ENCODE data around the gene PRAME. TPM values are rescaled to one million over a fixed set of nuclear protein-coding genes. Genes with fewer than 3 reads are reported as not detected.
"Not testable (repeated sequence)": the region's sequence is repeated elsewhere in the genome, so short reads cannot be mapped to it uniquely, and the experiment has no call there.

Gene PRAME
- total RNA-seq, 1 experiment from 2014 or later, result 17.1 TPM

DNA sequence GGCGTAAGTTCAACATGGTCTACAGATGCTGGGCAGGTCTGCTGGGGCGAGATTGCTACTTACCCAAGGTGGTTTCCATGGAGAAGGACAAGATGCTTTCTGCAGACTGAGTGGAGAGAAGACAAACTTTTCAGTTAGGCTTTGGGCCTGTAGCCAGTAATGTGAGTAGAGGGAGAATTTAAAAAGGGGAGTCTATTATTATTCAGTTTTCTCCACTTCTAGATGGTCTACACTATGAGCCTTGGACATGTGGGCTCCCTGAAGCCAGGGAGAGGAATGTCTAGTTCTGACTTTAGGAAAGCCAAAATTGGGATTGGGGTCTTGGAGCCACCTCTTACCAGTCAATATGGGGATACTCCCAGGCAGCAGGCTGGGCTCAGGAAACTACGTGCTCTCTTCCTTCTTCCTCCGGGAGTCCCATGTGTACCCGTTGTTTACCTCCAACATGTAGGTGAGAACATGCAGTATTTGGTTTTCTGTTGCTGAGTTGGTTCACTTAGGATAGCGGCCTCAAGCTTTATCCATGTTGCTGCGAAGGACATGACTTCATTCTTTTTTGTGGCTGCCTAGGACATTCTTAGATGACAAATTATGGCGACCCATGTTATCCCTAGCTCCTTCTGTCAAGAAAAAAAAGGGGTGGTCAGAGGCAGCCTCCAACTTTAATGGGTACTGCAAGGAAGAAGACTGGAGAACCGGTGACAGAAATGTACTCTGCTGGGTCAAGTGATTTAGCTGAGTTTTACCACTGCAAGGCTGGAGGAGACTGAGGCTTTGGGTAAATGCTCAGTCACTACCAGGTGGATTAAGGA, 24.3 kb downstream of the PRAME start:
- TF ChIP-seq, protein P1, sequence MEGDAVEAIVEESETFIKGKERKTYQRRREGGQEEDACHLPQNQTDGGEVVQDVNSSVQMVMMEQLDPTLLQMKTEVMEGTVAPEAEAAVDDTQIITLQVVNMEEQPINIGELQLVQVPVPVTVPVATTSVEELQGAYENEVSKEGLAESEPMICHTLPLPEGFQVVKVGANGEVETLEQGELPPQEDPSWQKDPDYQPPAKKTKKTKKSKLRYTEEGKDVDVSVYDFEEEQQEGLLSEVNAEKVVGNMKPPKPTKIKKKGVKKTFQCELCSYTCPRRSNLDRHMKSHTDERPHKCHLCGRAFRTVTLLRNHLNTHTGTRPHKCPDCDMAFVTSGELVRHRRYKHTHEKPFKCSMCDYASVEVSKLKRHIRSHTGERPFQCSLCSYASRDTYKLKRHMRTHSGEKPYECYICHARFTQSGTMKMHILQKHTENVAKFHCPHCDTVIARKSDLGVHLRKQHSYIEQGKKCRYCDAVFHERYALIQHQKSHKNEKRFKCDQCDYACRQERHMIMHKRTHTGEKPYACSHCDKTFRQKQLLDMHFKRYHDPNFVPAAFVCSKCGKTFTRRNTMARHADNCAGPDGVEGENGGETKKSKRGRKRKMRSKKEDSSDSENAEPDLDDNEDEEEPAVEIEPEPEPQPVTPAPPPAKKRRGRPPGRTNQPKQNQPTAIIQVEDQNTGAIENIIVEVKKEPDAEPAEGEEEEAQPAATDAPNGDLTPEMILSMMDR (conservative IDR thresholded peaks at IDR 0.05; ENCODE audit: low read depth, low read length), result no peak
- no peak for TF ChIP-seq EZH2 (IDR thresholded peaks at IDR 0.05; ENCODE audit: low read length, unreplicated experiment)
- no peak for TF ChIP-seq EZH2phosphoT487 (IDR thresholded peaks at IDR 0.05; ENCODE audit: borderline replicate concordance, low read length)
- Histone ChIP-seq H3K4me1 (ENCODE audit: insufficient read depth, low read length) (no peaks in the 10 kb centered on the region), H3F3A (ENCODE audit: low read length, unreplicated experiment) (no peaks in the 10 kb centered on the region), H3K9me2 (replicated peaks; ENCODE audit: low read length) (no peaks in the 10 kb centered on the region), H4K20me1 (ENCODE audit: low read length) (no peaks in the 10 kb centered on the region), H3K36me3 (ENCODE audit: low read depth, low read length) (no peaks in the 10 kb centered on the region), H3K79me2 (ENCODE audit: low read length) (no peaks in the 10 kb centered on the region), H3K27ac (ENCODE audit: low read length) (no peak overlapping the region), H3K4me3 (ENCODE audit: low read length) (no peak overlapping the region), H2AFZ (ENCODE audit: low read length) (no peak overlapping the region), H3K9ac (ENCODE audit: low read length) (no peak overlapping the region), H3K4me2 (ENCODE audit: low read length) (no peak overlapping the region), H3K27me3 (ENCODE audit: low read length) (no peaks in the 10 kb centered on the region), H3K9me3 (ENCODE audit: low read length) (no peaks in the 10 kb centered on the region)
- BruUV-seq (replicated peaks), result no TSS peak
- ChIA-PET POLR2A (ENCODE audit: unreplicated experiment) (no interaction called here), CTCF (no interaction called here)
- ATAC-seq, result no peak
- DNase-seq, result no peak
- intact Hi-C loops (cut with micrococcal nuclease), result no loop called here

DNA sequence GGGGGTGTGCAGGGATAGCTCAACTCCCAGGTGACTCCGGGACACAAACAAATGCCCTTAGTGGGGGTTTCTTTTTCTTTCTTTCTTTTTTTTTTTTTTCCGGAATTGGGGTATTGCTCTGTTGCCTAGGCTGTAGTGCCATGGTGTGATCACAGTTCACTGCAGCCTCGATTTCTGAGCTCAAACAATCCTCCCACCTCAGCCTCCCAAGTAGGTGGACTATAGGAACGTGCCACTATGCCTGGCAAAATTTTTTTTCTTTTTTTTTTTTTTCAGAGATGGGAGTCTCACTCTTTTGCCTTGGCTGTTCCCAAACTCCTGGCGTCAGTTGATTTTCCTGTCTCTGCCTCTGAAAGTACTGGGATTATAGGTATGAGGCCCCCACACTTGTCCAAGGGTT, 25.2 kb downstream of the PRAME start:
- Histone ChIP-seq H3K9me3 (ENCODE audit: low read length) (no peaks in the 10 kb centered on the region), H3K27ac (ENCODE audit: low read length) (no peak overlapping the region), H3K9me2 (replicated peaks; ENCODE audit: low read length) (no peaks in the 10 kb centered on the region), H3K4me3 (ENCODE audit: low read length) (no peak overlapping the region), H3K4me1 (ENCODE audit: insufficient read depth, low read length) (no peaks in the 10 kb centered on the region), H4K20me1 (ENCODE audit: low read length) (no peaks in the 10 kb centered on the region), H3K27me3 (ENCODE audit: low read length) (no peaks in the 10 kb centered on the region), H3K79me2 (ENCODE audit: low read length) (no peaks in the 10 kb centered on the region), H2AFZ (ENCODE audit: low read length) (no peak overlapping the region), H3K4me2 (ENCODE audit: low read length) (no peak overlapping the region), H3F3A (ENCODE audit: low read length, unreplicated experiment) (no peaks in the 10 kb centered on the region), H3K36me3 (ENCODE audit: low read depth, low read length) (no peaks in the 10 kb centered on the region), H3K9ac (ENCODE audit: low read length) (no peak overlapping the region)
- ATAC-seq, result no peak
- TF ChIP-seq, protein P1 (conservative IDR thresholded peaks at IDR 0.05; ENCODE audit: low read depth, low read length), result no peak
- TF ChIP-seq EZH2 (IDR thresholded peaks at IDR 0.05; ENCODE audit: low read length, unreplicated experiment) (no peak), EZH2phosphoT487 (IDR thresholded peaks at IDR 0.05; ENCODE audit: borderline replicate concordance, low read length) (no peak)
- no peak for DNase-seq
- BruUV-seq (replicated peaks), result no TSS peak
- intact Hi-C loops (cut with micrococcal nuclease), result no loop called here
- CTCF ChIA-PET, result no interaction called here
- POLR2A ChIA-PET (ENCODE audit: unreplicated experiment), result no interaction called here

DNA sequence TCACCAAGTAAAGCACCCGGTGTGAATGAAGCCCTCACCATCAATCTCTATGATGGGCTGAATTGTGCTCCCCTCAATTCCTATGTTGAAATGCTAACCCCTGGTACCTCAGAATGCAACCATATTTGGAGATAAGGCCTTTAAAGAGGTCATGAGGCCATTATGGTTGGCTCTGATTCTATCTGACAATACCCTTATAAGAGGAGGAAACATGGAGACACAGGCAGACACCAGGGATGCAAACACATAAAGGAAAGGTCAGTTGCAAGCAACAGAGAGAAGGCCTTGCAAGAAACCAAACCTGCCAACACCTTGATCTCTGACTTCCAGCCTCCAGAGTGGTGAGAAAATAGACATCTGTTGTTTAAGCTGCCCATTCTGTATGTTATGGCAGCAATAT, 25.6 kb downstream of the PRAME start:
- Histone ChIP-seq H3K9ac (ENCODE audit: low read length) (no peak overlapping the region), H3K4me3 (ENCODE audit: low read length) (no peak overlapping the region), H3K9me2 (replicated peaks; ENCODE audit: low read length) (no peaks in the 10 kb centered on the region), H3K79me2 (ENCODE audit: low read length) (no peaks in the 10 kb centered on the region), H3K36me3 (ENCODE audit: low read depth, low read length) (no peaks in the 10 kb centered on the region), H3K27me3 (ENCODE audit: low read length) (no peaks in the 10 kb centered on the region), H4K20me1 (ENCODE audit: low read length) (no peaks in the 10 kb centered on the region), H3K4me2 (ENCODE audit: low read length) (no peak overlapping the region), H3F3A (ENCODE audit: low read length, unreplicated experiment) (no peaks in the 10 kb centered on the region), H3K4me1 (ENCODE audit: insufficient read depth, low read length) (no peaks in the 10 kb centered on the region), H2AFZ (ENCODE audit: low read length) (no peak overlapping the region), H3K9me3 (ENCODE audit: low read length) (no peaks in the 10 kb centered on the region), H3K27ac (ENCODE audit: low read length) (no peak overlapping the region)
- TF ChIP-seq EZH2 (IDR thresholded peaks at IDR 0.05; ENCODE audit: low read length, unreplicated experiment) (no peak), EZH2phosphoT487 (IDR thresholded peaks at IDR 0.05; ENCODE audit: borderline replicate concordance, low read length) (no peak)
- TF ChIP-seq, protein P1 (conservative IDR thresholded peaks at IDR 0.05; ENCODE audit: low read depth, low read length), result no peak
- intact Hi-C loops (cut with micrococcal nuclease), result no loop called here
- POLR2A ChIA-PET (ENCODE audit: unreplicated experiment), result no interaction called here
- no TSS peak for BruUV-seq (replicated peaks)
- CTCF ChIA-PET, result no interaction called here
- DNase-seq, result no peak
- ATAC-seq, result no peak

DNA sequence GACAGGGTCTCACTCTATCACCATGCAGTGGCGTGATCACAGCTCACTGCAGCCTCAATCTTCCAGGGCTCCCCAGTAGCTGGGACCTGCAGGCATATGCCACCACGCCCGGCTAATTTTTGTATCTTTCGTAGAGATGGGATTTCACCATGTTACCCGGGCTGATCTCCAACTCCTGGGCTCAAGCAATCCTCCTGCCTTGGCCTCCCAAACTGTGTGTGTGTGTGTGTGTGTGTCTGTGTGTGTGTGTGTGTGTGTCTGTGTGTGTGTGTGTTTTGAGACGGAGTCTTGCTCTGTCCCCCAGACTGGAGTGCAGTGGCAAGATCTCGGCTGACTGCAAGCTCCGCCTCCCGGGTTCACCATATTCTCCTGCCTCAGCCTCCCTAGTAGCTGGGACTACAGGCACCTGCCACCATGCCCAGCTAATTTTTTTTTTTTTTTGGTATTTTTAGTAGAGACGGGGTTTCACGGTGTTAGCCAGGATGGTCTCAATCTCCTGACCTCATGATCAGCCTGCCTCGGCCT, 26.5 kb downstream of the PRAME start:
- BruUV-seq (replicated peaks); CTCF ChIA-PET; H3K79me2 ChIP-seq (ENCODE audit: low read length); POLR2A ChIA-PET (ENCODE audit: unreplicated experiment); H3K4me2 ChIP-seq (ENCODE audit: low read length); H3K27me3 ChIP-seq (ENCODE audit: low read length); H3K9ac ChIP-seq (ENCODE audit: low read length); H3K4me1 ChIP-seq (ENCODE audit: insufficient read depth, low read length); ATAC-seq; H3K4me3 ChIP-seq (ENCODE audit: low read length); H4K20me1 ChIP-seq (ENCODE audit: low read length); H3K9me2 ChIP-seq (replicated peaks; ENCODE audit: low read length); H3K36me3 ChIP-seq (ENCODE audit: low read depth, low read length); H3K9me3 ChIP-seq (ENCODE audit: low read length); DNase-seq; intact Hi-C loops (cut with micrococcal nuclease); H2AFZ ChIP-seq (ENCODE audit: low read length); H3K27ac ChIP-seq (ENCODE audit: low read length); H3F3A ChIP-seq (ENCODE audit: low read length, unreplicated experiment): not testable (repeated sequence)
